Skeletal muscle satellite cell (primary cell): Measurements from ENCODE around the gene DYRK1A.
A peak's percentile ranks its signal among the peaks of the same experiment; 100 is the strongest.
"Not testable (repeated sequence)": the region's sequence is repeated elsewhere in the genome, so short reads cannot be mapped to it uniquely, and the experiment has no call there.

Experiments used
- H3K27me3 ChIP-seq: 2 replicates; pipeline ENCODE4 v1.7.0; 2013; ENCODE audit warnings: low read length; ENCODE audit not compliant: control insufficient read depth, insufficient read depth
- H3K36me3 ChIP-seq: 2 replicates; pipeline ENCODE4 v1.7.0; 2013; ENCODE audit warnings: mild to moderate bottlenecking, control low read depth, low read length; ENCODE audit not compliant: insufficient read depth
- H3K4me1 ChIP-seq: 2 replicates; pipeline ENCODE4 v1.7.0; 2013; ENCODE audit warnings: low read length; ENCODE audit not compliant: control insufficient read depth, insufficient read depth
- H3K4me2 ChIP-seq: 2 replicates; pipeline ENCODE4 v1.7.0; 2013; ENCODE audit warnings: mild to moderate bottlenecking, low read length
- H3K4me3 ChIP-seq: 2 replicates; pipeline ENCODE4 v1.7.0; 2013; ENCODE audit warnings: low read length
- H3K9ac ChIP-seq: 2 replicates; pipeline ENCODE4 v1.7.0; 2013; ENCODE audit warnings: mild to moderate bottlenecking, low read depth, low read length, moderate library complexity
- H3K9me3 ChIP-seq: replicated peaks from 2 replicates; pipeline ENCODE4 v1.7.0; 2013; ENCODE audit warnings: mild to moderate bottlenecking, control low read depth, low read length

DYRK1A gene

GRCh38 chr21:37524944-37525343, 158.4 kb downstream of the DYRK1A start:
- not testable (repeated sequence) for H3K36me3 ChIP-seq, H3K9me3 ChIP-seq, H3K27me3 ChIP-seq, H3K9ac ChIP-seq, H3K4me2 ChIP-seq, H3K4me1 ChIP-seq, H3K4me3 ChIP-seq

- Histone ChIP-seq H3K4me1 (no peaks in the 10 kb centered on the region), H3K9ac (no peak overlapping the region), H3K4me2 (no peak overlapping the region), H3K36me3 (no peaks in the 10 kb centered on the region), H3K9me3 (no peaks in the 10 kb centered on the region), H3K4me3 (no peak overlapping the region), H3K27me3 (peaks cover 11% of the 10 kb centered on the region)
These were observed 159.2 kb downstream of the DYRK1A start for GRCh38 chr21:37525810-37526209.

GRCh38 chr21:37527103-37527502, 160.5 kb downstream of the DYRK1A start:
- no peaks in the 10 kb centered on the region for H3K9me3 ChIP-seq
- peaks cover 20% of the 10 kb centered on the region for H3K27me3 ChIP-seq
- no peak overlapping the region for H3K4me3 ChIP-seq
- no peaks in the 10 kb centered on the region for H3K36me3 ChIP-seq
- H3K4me1 ChIP-seq = no peaks in the 10 kb centered on the region
- H3K9ac ChIP-seq = no peak overlapping the region
- no peak overlapping the region for H3K4me2 ChIP-seq

- H3K9ac ChIP-seq = no peak overlapping the region
- no peaks in the 10 kb centered on the region for H3K4me1 ChIP-seq
- peaks cover 20% of the 10 kb centered on the region for H3K27me3 ChIP-seq
- H3K4me3 ChIP-seq = no peak overlapping the region
- H3K9me3 ChIP-seq = no peaks in the 10 kb centered on the region
- H3K4me2 ChIP-seq = no peak overlapping the region
- H3K36me3 ChIP-seq = no peaks in the 10 kb centered on the region
These were observed 161.1 kb downstream of the DYRK1A start for GRCh38 chr21:37527716-37528115.

GRCh38 chr21:37528150-37528937, 161.8 kb downstream of the DYRK1A start:
- Histone ChIP-seq H3K4me2 (no peak overlapping the region), H3K9me3 (no peaks in the 10 kb centered on the region), H3K4me1 (peaks cover 2% of the 10 kb centered on the region), H3K4me3 (no peak overlapping the region), H3K27me3 (peaks cover 20% of the 10 kb centered on the region), H3K9ac (no peak overlapping the region), H3K36me3 (no peaks in the 10 kb centered on the region)

GRCh38 chr21:37529649-37530048, 163.1 kb downstream of the DYRK1A start:
- H3K4me2 ChIP-seq = no peak overlapping the region
- peaks cover 4% of the 10 kb centered on the region for H3K4me1 ChIP-seq
- H3K36me3 ChIP-seq = no peaks in the 10 kb centered on the region
- no peak overlapping the region for H3K9ac ChIP-seq
- H3K4me3 ChIP-seq = no peak overlapping the region
- no peaks in the 10 kb centered on the region for H3K9me3 ChIP-seq
- H3K27me3 ChIP-seq = peaks cover 30% of the 10 kb centered on the region

- Histone ChIP-seq H3K9me3 (no peaks in the 10 kb centered on the region), H3K36me3 (no peaks in the 10 kb centered on the region), H3K4me2 (no peak overlapping the region), H3K4me1 (peaks cover 4% of the 10 kb centered on the region), H3K27me3 (peaks cover 41% of the 10 kb centered on the region), H3K9ac (no peak overlapping the region), H3K4me3 (no peak overlapping the region)
These were observed 164.4 kb downstream of the DYRK1A start for GRCh38 chr21:37530901-37531351.

GRCh38 chr21:37531431-37531932, 164.9 kb downstream of the DYRK1A start:
- H3K36me3 ChIP-seq = no peaks in the 10 kb centered on the region
- H3K4me1 ChIP-seq = peaks cover 4% of the 10 kb centered on the region
- no peaks in the 10 kb centered on the region for H3K9me3 ChIP-seq
- no peak overlapping the region for H3K9ac ChIP-seq
- no peak overlapping the region for H3K4me3 ChIP-seq
- no peak overlapping the region for H3K4me2 ChIP-seq
- H3K27me3 ChIP-seq = peaks cover 41% of the 10 kb centered on the region

GRCh38 chr21:37532868-37533780, 166.6 kb downstream of the DYRK1A start:
- Histone ChIP-seq H3K4me2 (peak overlapping the region; percentile 28), H3K27me3 (peaks cover 41% of the 10 kb centered on the region), H3K9me3 (no peaks in the 10 kb centered on the region), H3K4me1 (peaks cover 4% of the 10 kb centered on the region), H3K4me3 (no peak overlapping the region), H3K36me3 (no peaks in the 10 kb centered on the region), H3K9ac (no peak overlapping the region)

GRCh38 chr21:37534431-37534830, 167.9 kb downstream of the DYRK1A start:
- peaks cover 4% of the 10 kb centered on the region for H3K4me1 ChIP-seq
- H3K36me3 ChIP-seq = no peaks in the 10 kb centered on the region
- H3K4me3 ChIP-seq = no peak overlapping the region
- H3K9me3 ChIP-seq = no peaks in the 10 kb centered on the region
- peaks cover 41% of the 10 kb centered on the region for H3K27me3 ChIP-seq
- H3K9ac ChIP-seq = no peak overlapping the region
- H3K4me2 ChIP-seq = no peak overlapping the region

GRCh38 chr21:37535130-37535529, 168.6 kb downstream of the DYRK1A start:
- Histone ChIP-seq H3K27me3 (peaks cover 35% of the 10 kb centered on the region), H3K36me3 (no peaks in the 10 kb centered on the region), H3K4me2 (no peak overlapping the region), H3K9me3 (no peaks in the 10 kb centered on the region), H3K4me1 (peaks cover 4% of the 10 kb centered on the region), H3K4me3 (no peak overlapping the region), H3K9ac (no peak overlapping the region)
